Measurements from ENCODE around the gene DEXI.
A peak's percentile ranks its signal among the peaks of the same experiment; 100 is the strongest.

Gene DEXI

GRCh38 chr16:10923146-10923649, 19.1 kb downstream of the DEXI start:
- no peak for TF ChIP-seq CTCF (IDR thresholded peaks at IDR 0.05; ENCODE audit: low read depth, low read length)
- Histone ChIP-seq H3K4me3 (ENCODE audit: low read depth, low read length) (no peak overlapping the region), H3K4me1 (no peaks in the 10 kb centered on the region), H3K9me3 (no peaks in the 10 kb centered on the region), H3K27me3 (no peaks in the 10 kb centered on the region), H3K36me3 (peaks cover 10% of the 10 kb centered on the region; the same call in 1 of the 2 replicates)
- DNase-seq: no peak

GRCh38 chr16:10922328-10923145, 19.7 kb downstream of the DEXI start:
- no peaks in the 10 kb centered on the region for H3K4me1 ChIP-seq
- no peaks in the 10 kb centered on the region for H3K27me3 ChIP-seq
- TF ChIP-seq CTCF (IDR thresholded peaks at IDR 0.05; ENCODE audit: low read depth, low read length): no peak
- H3K4me3 ChIP-seq (ENCODE audit: low read depth, low read length): no peak overlapping the region
- peaks cover 10% of the 10 kb centered on the region; the same call in 1 of the 2 replicates for H3K36me3 ChIP-seq
- peak; percentile 40 for DNase-seq
- H3K9me3 ChIP-seq: no peaks in the 10 kb centered on the region

GRCh38 chr16:10921536-10922327, 20.5 kb downstream of the DEXI start:
- Histone ChIP-seq H3K9me3 (no peaks in the 10 kb centered on the region), H3K27me3 (no peaks in the 10 kb centered on the region), H3K4me3 (ENCODE audit: low read depth, low read length) (no peak overlapping the region), H3K36me3 (peaks cover 4% of the 10 kb centered on the region; the same call in 1 of the 2 replicates), H3K4me1 (no peaks in the 10 kb centered on the region)
- TF ChIP-seq CTCF (IDR thresholded peaks at IDR 0.05; ENCODE audit: low read depth, low read length): no peak
- DNase-seq: no peak

- H3K4me3 ChIP-seq (ENCODE audit: low read depth, low read length): no peak overlapping the region
- H3K4me1 ChIP-seq: no peaks in the 10 kb centered on the region
- no peak for TF ChIP-seq CTCF (IDR thresholded peaks at IDR 0.05; ENCODE audit: low read depth, low read length)
- DNase-seq: no peak
- no peaks in the 10 kb centered on the region for H3K27me3 ChIP-seq
- no peaks in the 10 kb centered on the region for H3K36me3 ChIP-seq
- H3K9me3 ChIP-seq: no peaks in the 10 kb centered on the region
These were observed 21.4 kb downstream of the DEXI start for GRCh38 chr16:10920726-10921427.

GRCh38 chr16:10919003-10919351, 23.3 kb downstream of the DEXI start:
- no peaks in the 10 kb centered on the region for H3K27me3 ChIP-seq
- no peak for TF ChIP-seq CTCF (IDR thresholded peaks at IDR 0.05; ENCODE audit: low read depth, low read length)
- no peaks in the 10 kb centered on the region for H3K36me3 ChIP-seq
- H3K4me1 ChIP-seq: no peaks in the 10 kb centered on the region
- H3K4me3 ChIP-seq (ENCODE audit: low read depth, low read length): no peak overlapping the region
- H3K9me3 ChIP-seq: no peaks in the 10 kb centered on the region
- no peak for DNase-seq
